PC-3 (cell line): ENCODE data around the gene PCDH1.

Source experiments
- CTCF ChIP-seq: fragments of 300-600 bp; sonication (generic); conservative IDR thresholded peaks from 2 replicates; pipeline ENCODE4 v1.5.1; 2017; ENCODE audit warnings: antibody characterized with exemption, low read depth, mild to moderate bottlenecking, low read length
- EZH2phosphoT487 ChIP-seq: fragments of 300-600 bp; sonication (generic); IDR thresholded peaks from 2 replicates; pipeline ENCODE4 v1.6.1; 2018; ENCODE audit warnings: mild to moderate bottlenecking, antibody characterized with exemption, low read length, borderline replicate concordance

DNA sequence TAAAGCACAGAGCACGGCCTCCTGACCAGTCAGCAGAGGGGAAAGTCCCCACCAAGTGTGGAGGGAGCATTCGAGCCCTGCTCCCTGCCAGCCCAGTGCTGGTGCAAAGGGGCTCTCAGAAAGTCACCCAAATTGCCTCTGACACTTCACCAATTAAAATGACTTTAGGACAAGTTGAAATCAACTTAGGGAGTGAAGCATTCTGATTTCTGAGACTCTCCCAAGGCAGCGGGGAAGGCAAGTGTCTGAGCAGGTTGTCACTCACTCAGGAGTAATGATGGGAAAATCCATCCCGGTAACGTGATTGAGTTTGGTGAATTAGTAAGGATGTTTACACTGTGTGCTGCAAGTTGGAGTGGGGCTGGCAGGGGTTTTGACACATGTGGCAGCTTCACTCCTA is 73.7 kb downstream of the PCDH1 start:
- no peak for TF ChIP-seq EZH2phosphoT487
- TF ChIP-seq CTCF = no peak
